ENCODE measurements around the gene TINAGL1.

TINAGL1 gene

GRCh38 chr1:31595836-31596736 lies 19.8 kb downstream of the TINAGL1 start:
- DNase-seq (ENCODE audit: low read depth, low spot score): no peak
- no peak overlapping the region for H3K4me3 ChIP-seq (ENCODE audit: low read length)

- no peak overlapping the region for H3K4me3 ChIP-seq (ENCODE audit: low read length)
- DNase-seq (ENCODE audit: low read depth, low spot score): peak; percentile 68
These were observed 20.4 kb downstream of the TINAGL1 start for GRCh38 chr1:31596737-31597097.

- no peak for DNase-seq (ENCODE audit: low read depth, low spot score)
- H3K4me3 ChIP-seq (ENCODE audit: low read length): no peak overlapping the region
These were observed 22.7 kb downstream of the TINAGL1 start for GRCh38 chr1:31598980-31599379.

GRCh38 chr1:31600641-31601040 lies 24.3 kb downstream of the TINAGL1 start:
- H3K4me3 ChIP-seq (ENCODE audit: low read length): no peak overlapping the region
- no peak for DNase-seq (ENCODE audit: low read depth, low spot score)

- DNase-seq (ENCODE audit: low read depth, low spot score): no peak
- H3K4me3 ChIP-seq (ENCODE audit: low read length): no peak overlapping the region
These were observed 25.8 kb downstream of the TINAGL1 start for GRCh38 chr1:31602081-31602480.

GRCh38 chr1:31605908-31606427 lies 29.7 kb downstream of the TINAGL1 start:
- no peak overlapping the region for H3K4me3 ChIP-seq (ENCODE audit: low read length)
- DNase-seq (ENCODE audit: low read depth, low spot score): no peak

GRCh38 chr1:31607360-31607759 lies 31.0 kb downstream of the TINAGL1 start:
- no peak for DNase-seq (ENCODE audit: low read depth, low spot score)
- H3K4me3 ChIP-seq (ENCODE audit: low read length): no peak overlapping the region

- no peak for DNase-seq (ENCODE audit: low read depth, low spot score)
- H3K4me3 ChIP-seq (ENCODE audit: low read length): no peak overlapping the region
These were observed 33.3 kb downstream of the TINAGL1 start for GRCh38 chr1:31609514-31610118.

- H3K4me3 ChIP-seq (ENCODE audit: low read length): no peak overlapping the region
- no peak for DNase-seq (ENCODE audit: low read depth, low spot score)
These were observed 38.2 kb downstream of the TINAGL1 start for GRCh38 chr1:31614414-31615005.

GRCh38 chr1:31615414-31615813 lies 39.1 kb downstream of the TINAGL1 start:
- no peak overlapping the region for H3K4me3 ChIP-seq (ENCODE audit: low read length)
- no peak for DNase-seq (ENCODE audit: low read depth, low spot score)

GRCh38 chr1:31615939-31616338 lies 39.6 kb downstream of the TINAGL1 start:
- no peak for DNase-seq (ENCODE audit: low read depth, low spot score)
- no peak overlapping the region for H3K4me3 ChIP-seq (ENCODE audit: low read length)

- DNase-seq (ENCODE audit: low read depth, low spot score): no peak
- H3K4me3 ChIP-seq (ENCODE audit: low read length): peak within 1 kb of the TSS; percentile 45
These were observed 41.1 kb downstream of the TINAGL1 start, which contains the start of gene HCRTR1 for GRCh38 chr1:31617218-31617915. TSS of gene HCRTR1 (plus strand) at chr1:31617689. CDS start at chr1:31619193, 1,504 bp downstream.

- no peak for DNase-seq (ENCODE audit: low read depth, low spot score)
- H3K4me3 ChIP-seq (ENCODE audit: low read length): peak overlapping the region; percentile 45
These were observed 41.8 kb downstream of the TINAGL1 start for GRCh38 chr1:31617916-31618746.

- H3K4me3 ChIP-seq (ENCODE audit: low read length): no peak overlapping the region
- DNase-seq (ENCODE audit: low read depth, low spot score): no peak
These were observed 42.9 kb downstream of the TINAGL1 start for GRCh38 chr1:31618916-31619846.

- no peak overlapping the region for H3K4me3 ChIP-seq (ENCODE audit: low read length)
- no peak for DNase-seq (ENCODE audit: low read depth, low spot score)
These were observed 44.5 kb downstream of the TINAGL1 start for GRCh38 chr1:31620631-31621497.

- no peak for DNase-seq (ENCODE audit: low read depth, low spot score)
- H3K4me3 ChIP-seq (ENCODE audit: low read length): no peak overlapping the region
These were observed 45.1 kb downstream of the TINAGL1 start for GRCh38 chr1:31621498-31621820.

Measured in Jurkat, Clone E6-1 (cell line).